ENCODE results near the gene TTC28. TPM values are rescaled to one million over a fixed set of nuclear protein-coding genes. Genes with fewer than 3 reads are reported as not detected.

Gene TTC28
- total and polyA plus RNA-seq, 12 donors, result 3.4 to 75.6 (median 28.6) TPM

GRCh38 chr22:28002863-28003565 is 676.6 kb downstream of the TTC28 start:
- intact Hi-C loops (cut with DNase I), result no loop called here
- Histone ChIP-seq H3K9me3 (replicated peaks in 1 of 3) (no peaks in the 10 kb centered on the region), H3K4me3 (no peak overlapping the region), H3K27ac (no peak overlapping the region), H3K27me3 (no peaks in the 10 kb centered on the region), H3K36me3 (replicated peaks in 1 of 2) (peaks cover 0 to 11% of the 10 kb centered on the region in 2 donors), H3K4me1 (replicated peaks in 1 of 2) (no peaks in the 10 kb centered on the region)
- 70 to 82% (median 77%) methylated on average over 4 to 8 of the region's 8 CpGs for WGBS, 4 donors
- TF ChIP-seq POLR2A (IDR thresholded peaks at IDR 0.05) (no peak), CTCF (IDR thresholded peaks at IDR 0.05) (no peak)
- peak in 1 of 7 donors; percentile 11 for DNase-seq

GRCh38 chr22:28002181-28002700 is 677.4 kb downstream of the TTC28 start:
- H3K36me3 ChIP-seq (replicated peaks in 1 of 2), result peaks cover 0 to 12% of the 10 kb centered on the region in 2 donors
- no peaks in the 10 kb centered on the region for H3K9me3 ChIP-seq (replicated peaks in 1 of 3)
- TF ChIP-seq POLR2A (IDR thresholded peaks at IDR 0.05), result no peak
- no peak for TF ChIP-seq CTCF (IDR thresholded peaks at IDR 0.05)
- no peak for DNase-seq
- no peak overlapping the region for H3K4me3 ChIP-seq
- WGBS, 4 donors, result 89 to 92% (median 91%) methylated on average over 12 to 13 of the region's 13 CpGs
- no peak overlapping the region for H3K27ac ChIP-seq
- intact Hi-C loops (cut with DNase I), result no loop called here
- H3K27me3 ChIP-seq, result no peaks in the 10 kb centered on the region
- H3K4me1 ChIP-seq (replicated peaks in 1 of 2), result no peaks in the 10 kb centered on the region

GRCh38 chr22:28001171-28001835 is 678.3 kb downstream of the TTC28 start:
- no peak overlapping the region for H3K27ac ChIP-seq
- WGBS, 4 donors, result 93 to 96% (median 95%) methylated on average over 13 to 25 of the region's 25 CpGs
- H3K4me1 ChIP-seq (replicated peaks in 1 of 2), result no peaks in the 10 kb centered on the region
- H3K9me3 ChIP-seq (replicated peaks in 1 of 3), result no peaks in the 10 kb centered on the region
- intact Hi-C loops (cut with DNase I), result no loop called here
- H3K4me3 ChIP-seq, result no peak overlapping the region
- no peaks in the 10 kb centered on the region for H3K27me3 ChIP-seq
- no peak for DNase-seq
- H3K36me3 ChIP-seq (replicated peaks in 1 of 2), result peaks cover 0 to 12% of the 10 kb centered on the region in 2 donors
- TF ChIP-seq POLR2A (IDR thresholded peaks at IDR 0.05) (no peak), CTCF (IDR thresholded peaks at IDR 0.05) (no peak)

GRCh38 chr22:28000361-28000760 is 679.3 kb downstream of the TTC28 start:
- no peak for TF ChIP-seq POLR2A (IDR thresholded peaks at IDR 0.05)
- no peak for TF ChIP-seq CTCF (IDR thresholded peaks at IDR 0.05)
- Histone ChIP-seq H3K27me3 (no peaks in the 10 kb centered on the region), H3K4me1 (replicated peaks in 1 of 2) (no peaks in the 10 kb centered on the region), H3K36me3 (replicated peaks in 1 of 2) (peaks cover 0 to 17% of the 10 kb centered on the region in 2 donors), H3K27ac (no peak overlapping the region), H3K4me3 (no peak overlapping the region), H3K9me3 (replicated peaks in 1 of 3) (no peaks in the 10 kb centered on the region)
- WGBS, 4 donors, result 94 to 97% (median 95%) methylated on average over 5 to 9 of the region's 9 CpGs
- intact Hi-C loops (cut with DNase I), result no loop called here
- no peak for DNase-seq
